Loucy (cell line): Measurements from ENCODE around the gene MAP3K5.
"Not testable (repeated sequence)": the region's sequence is repeated elsewhere in the genome, so short reads cannot be mapped to it uniquely, and the experiment has no call there.

ENCODE experiments used
- H2AFZ ChIP-seq: fragments of 200-600 bp; sonication (generic); 2 replicates; pipeline ENCODE4 v1.6.0; 2016; ENCODE audit warnings: antibody characterized with exemption, mild to moderate bottlenecking, low read length, moderate library complexity
- H3F3A ChIP-seq: fragments of 200-600 bp; 2 replicates; pipeline ENCODE4 v1.6.0; 2016; ENCODE audit warnings: antibody characterized with exemption, low read depth, mild to moderate bottlenecking
- H3K27me3 ChIP-seq: fragments of 200-600 bp; sonication (generic); 2 replicates; pipeline ENCODE4 v1.6.1; 2014; ENCODE audit warnings: low read length, mild to moderate bottlenecking; ENCODE audit not compliant: insufficient read depth, poor library complexity, severe bottlenecking
- H3K36me3 ChIP-seq: fragments of 200-600 bp; sonication (generic); 2 replicates; pipeline ENCODE4 v1.6.1; 2016; ENCODE audit warnings: low read length; ENCODE audit not compliant: insufficient read depth
- H3K4me1 ChIP-seq: fragments of 200-600 bp; sonication (generic); 2 replicates; pipeline ENCODE4 v1.5.1; 2014; ENCODE audit warnings: low read length, mild to moderate bottlenecking; ENCODE audit not compliant: insufficient read depth, poor library complexity, severe bottlenecking
- H3K4me2 ChIP-seq: fragments of 200-600 bp; sonication (generic); 2 replicates; pipeline ENCODE4 v1.6.0; 2014; ENCODE audit warnings: antibody characterized with exemption, low read length, low read depth, mild to moderate bottlenecking; ENCODE audit not compliant: poor library complexity, severe bottlenecking
- H3K4me3 ChIP-seq: fragments of 200-600 bp; sonication (generic); 2 replicates; pipeline ENCODE4 v1.5.1; 2014; ENCODE audit warnings: low read length, mild to moderate bottlenecking, mixed read lengths; ENCODE audit not compliant: poor library complexity, severe bottlenecking
- H3K79me2 ChIP-seq: fragments of 200-600 bp; sonication (generic); 2 replicates; pipeline ENCODE4 v1.6.1; 2014; ENCODE audit warnings: low read length; ENCODE audit not compliant: insufficient read depth
- H3K9ac ChIP-seq: fragments of 200-600 bp; sonication (generic); 2 replicates; pipeline ENCODE4 v1.6.0; 2014; ENCODE audit warnings: mild to moderate bottlenecking, low read depth, low read length, moderate library complexity; ENCODE audit not compliant: poor library complexity, severe bottlenecking
- H3K9me2 ChIP-seq: fragments of 200-600 bp; sonication (generic); replicated peaks from 2 replicates; pipeline ENCODE4 v1.6.1; 2016; ENCODE audit warnings: low read depth, low read length, mixed read lengths
- H3K9me3 ChIP-seq: fragments of 200-600 bp; sonication (generic); 2 replicates; pipeline ENCODE4 v1.6.1; 2014; ENCODE audit warnings: mild to moderate bottlenecking, antibody characterized with exemption, low read length, low read depth; ENCODE audit not compliant: insufficient read depth
- H4K20me1 ChIP-seq: fragments of 200-600 bp; sonication (generic); 2 replicates; pipeline ENCODE4 v1.6.0; 2014; ENCODE audit warnings: antibody characterized with exemption, low read length, mild to moderate bottlenecking; ENCODE audit not compliant: insufficient read depth, poor library complexity, severe bottlenecking
- EZH2phosphoT487 ChIP-seq: fragments of 200-600 bp; IDR thresholded peaks from 2 replicates; pipeline ENCODE4 v1.6.1; 2018; ENCODE audit warnings: antibody characterized with exemption, mild to moderate bottlenecking, moderate library complexity, borderline replicate concordance
- TF ChIP-seq, protein P1 (sequence below): fragments of 200-600 bp; sonication (generic); conservative IDR thresholded peaks from 2 replicates; pipeline ENCODE4 v1.5.1; 2014; ENCODE audit warnings: mild to moderate bottlenecking, antibody characterized with exemption, low read length

MAP3K5 gene

DNA sequence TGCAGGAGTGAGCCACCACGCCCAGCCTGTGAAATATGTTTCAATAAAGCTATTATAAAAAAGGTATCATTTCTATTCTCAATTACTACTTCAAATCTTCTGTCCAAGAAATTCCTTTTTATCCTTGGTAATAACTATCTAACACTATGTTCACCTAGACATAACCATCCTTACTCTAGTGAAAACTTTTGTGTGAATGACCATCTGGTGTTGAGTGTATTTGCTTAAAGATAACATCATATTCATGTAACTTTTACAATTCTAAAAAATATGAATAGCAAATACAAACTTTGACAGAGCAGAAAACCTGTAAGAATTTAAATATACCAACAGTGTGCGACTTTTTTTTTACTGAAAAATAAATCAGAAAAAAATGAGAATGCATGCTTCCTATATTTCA is 96.9 kb downstream of the MAP3K5 start:
- Histone ChIP-seq H3K9me2 (no peaks in the 10 kb centered on the region), H2AFZ (no peak overlapping the region), H3K27me3 (no peaks in the 10 kb centered on the region), H3K4me3 (no peak overlapping the region), H3K9ac (no peak overlapping the region), H3K36me3 (no peaks in the 10 kb centered on the region), H3K4me2 (no peak overlapping the region), H4K20me1 (no peaks in the 10 kb centered on the region), H3K4me1 (no peaks in the 10 kb centered on the region), H3K9me3 (no peaks in the 10 kb centered on the region), H3K79me2 (no peaks in the 10 kb centered on the region), H3F3A (no peaks in the 10 kb centered on the region)
- TF ChIP-seq, protein P1, sequence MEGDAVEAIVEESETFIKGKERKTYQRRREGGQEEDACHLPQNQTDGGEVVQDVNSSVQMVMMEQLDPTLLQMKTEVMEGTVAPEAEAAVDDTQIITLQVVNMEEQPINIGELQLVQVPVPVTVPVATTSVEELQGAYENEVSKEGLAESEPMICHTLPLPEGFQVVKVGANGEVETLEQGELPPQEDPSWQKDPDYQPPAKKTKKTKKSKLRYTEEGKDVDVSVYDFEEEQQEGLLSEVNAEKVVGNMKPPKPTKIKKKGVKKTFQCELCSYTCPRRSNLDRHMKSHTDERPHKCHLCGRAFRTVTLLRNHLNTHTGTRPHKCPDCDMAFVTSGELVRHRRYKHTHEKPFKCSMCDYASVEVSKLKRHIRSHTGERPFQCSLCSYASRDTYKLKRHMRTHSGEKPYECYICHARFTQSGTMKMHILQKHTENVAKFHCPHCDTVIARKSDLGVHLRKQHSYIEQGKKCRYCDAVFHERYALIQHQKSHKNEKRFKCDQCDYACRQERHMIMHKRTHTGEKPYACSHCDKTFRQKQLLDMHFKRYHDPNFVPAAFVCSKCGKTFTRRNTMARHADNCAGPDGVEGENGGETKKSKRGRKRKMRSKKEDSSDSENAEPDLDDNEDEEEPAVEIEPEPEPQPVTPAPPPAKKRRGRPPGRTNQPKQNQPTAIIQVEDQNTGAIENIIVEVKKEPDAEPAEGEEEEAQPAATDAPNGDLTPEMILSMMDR, result no peak
- TF ChIP-seq EZH2phosphoT487, result no peak

DNA sequence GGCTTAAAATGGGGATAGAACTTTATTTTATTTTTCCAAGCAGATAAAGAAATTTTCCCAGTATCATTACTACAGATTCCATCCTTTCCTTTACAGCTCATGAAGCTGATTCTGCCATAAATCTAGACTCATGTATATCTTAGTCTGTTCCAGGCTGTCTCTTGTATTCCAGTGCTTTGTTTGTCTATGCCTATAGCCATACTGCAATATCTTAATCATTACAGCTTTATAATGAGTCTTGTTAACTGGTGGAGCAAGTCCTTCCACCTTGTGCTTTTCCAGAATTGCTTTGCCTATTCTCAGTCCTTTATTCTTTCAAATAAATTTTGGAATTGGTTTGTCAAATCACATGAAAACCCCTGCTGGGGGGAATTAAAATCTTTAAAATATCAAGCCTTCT is 99.2 kb downstream of the MAP3K5 start:
- Histone ChIP-seq H3F3A (no peaks in the 10 kb centered on the region), H4K20me1 (no peaks in the 10 kb centered on the region), H3K4me3 (no peak overlapping the region), H3K79me2 (no peaks in the 10 kb centered on the region), H3K9me3 (no peaks in the 10 kb centered on the region), H3K9me2 (no peaks in the 10 kb centered on the region), H3K9ac (no peak overlapping the region), H3K4me1 (no peaks in the 10 kb centered on the region), H3K27me3 (no peaks in the 10 kb centered on the region), H3K4me2 (no peak overlapping the region), H2AFZ (no peak overlapping the region), H3K36me3 (no peaks in the 10 kb centered on the region)
- TF ChIP-seq EZH2phosphoT487, result no peak
- TF ChIP-seq, protein P1, result no peak

DNA sequence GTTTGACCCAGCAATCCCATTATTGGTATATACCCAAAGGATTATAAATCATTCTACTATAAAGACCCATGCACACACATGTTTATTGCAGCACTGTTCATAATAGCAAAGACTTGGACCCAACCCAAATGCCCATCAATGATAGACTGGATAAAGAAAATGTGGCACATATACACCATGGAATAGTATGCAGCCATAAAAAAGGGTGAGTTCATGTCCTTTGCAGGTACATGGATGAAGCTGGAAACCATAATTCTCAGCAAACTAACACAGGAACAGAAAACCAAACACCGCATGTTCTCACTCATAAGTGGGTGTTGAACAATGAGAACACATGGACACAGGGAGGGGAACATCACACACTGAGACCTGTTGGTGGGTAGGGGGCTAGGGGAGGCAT is 104.4 kb downstream of the MAP3K5 start:
- not testable (repeated sequence) for H3K27me3 ChIP-seq, H3K4me1 ChIP-seq, H2AFZ ChIP-seq, H3K9ac ChIP-seq, H3K4me2 ChIP-seq, H4K20me1 ChIP-seq, H3K79me2 ChIP-seq, H3K36me3 ChIP-seq, H3K9me2 ChIP-seq, H3F3A ChIP-seq, H3K4me3 ChIP-seq, H3K9me3 ChIP-seq

DNA sequence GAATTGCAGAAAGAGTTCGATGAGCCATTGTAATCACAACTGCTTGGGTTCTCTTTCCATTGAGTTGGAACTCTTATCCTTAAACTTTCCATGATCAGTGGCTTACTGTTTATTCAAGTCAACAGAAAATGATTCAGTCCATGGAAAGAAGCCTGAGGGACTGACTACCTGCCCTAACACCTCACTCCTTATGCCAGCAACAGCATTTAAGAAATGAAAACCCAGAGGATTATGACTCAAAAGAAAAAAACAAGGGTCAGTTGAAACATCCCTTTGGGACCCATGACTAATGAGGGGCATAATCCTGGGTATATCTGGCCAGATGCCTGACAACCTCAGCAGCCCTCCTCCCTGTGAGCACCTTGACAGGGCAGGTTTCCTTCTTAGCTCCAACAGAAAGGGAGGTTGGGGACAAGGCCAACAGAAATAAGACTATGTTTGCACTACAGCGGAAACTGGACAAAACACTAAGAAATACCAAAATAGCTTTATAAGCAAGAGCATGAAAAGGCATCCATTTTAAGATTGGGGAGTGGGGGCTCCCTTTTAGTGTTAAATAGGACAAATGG is 106.7 kb downstream of the MAP3K5 start:
- Histone ChIP-seq H3K4me1 (no peaks in the 10 kb centered on the region), H3K9me3 (no peaks in the 10 kb centered on the region), H3K9me2 (no peaks in the 10 kb centered on the region), H3K79me2 (no peaks in the 10 kb centered on the region), H3K4me3 (no peak overlapping the region), H3F3A (no peaks in the 10 kb centered on the region), H2AFZ (no peak overlapping the region), H3K36me3 (no peaks in the 10 kb centered on the region), H3K27me3 (no peaks in the 10 kb centered on the region), H4K20me1 (no peaks in the 10 kb centered on the region), H3K9ac (no peak overlapping the region), H3K4me2 (no peak overlapping the region)
- TF ChIP-seq EZH2phosphoT487, result no peak
